Measurements from ENCODE around the gene FIGLA. TPM values are rescaled to one million over a fixed set of nuclear protein-coding genes. Genes with fewer than 3 reads are reported as not detected.

FIGLA gene
- total and polyA plus RNA-seq, 2 experiments from 2014 or later: not detected

- H3K4me1 ChIP-seq (ENCODE audit: insufficient read depth): no peaks in the 10 kb centered on the region
- no peak overlapping the region for H3K27ac ChIP-seq
- no peak for DNase-seq
- no peaks in the 10 kb centered on the region for H3K36me3 ChIP-seq (ENCODE audit: low read depth)
- peaks cover 30% of the 10 kb centered on the region; the same call in 1 of the 2 replicates for H3K27me3 ChIP-seq (replicated peaks; ENCODE audit: insufficient read depth)
- H3F3A ChIP-seq (ENCODE audit: insufficient read depth): no peaks in the 10 kb centered on the region
- no peaks in the 10 kb centered on the region for H3K79me2 ChIP-seq (ENCODE audit: insufficient read depth)
- no peak overlapping the region for H3K4me3 ChIP-seq
- H2AFZ ChIP-seq: no peak overlapping the region
- H3K9me2 ChIP-seq (ENCODE audit: insufficient read depth): no peaks in the 10 kb centered on the region
- no peak overlapping the region for H3K4me2 ChIP-seq (ENCODE audit: unreplicated experiment)
- H3K9ac ChIP-seq: no peak overlapping the region
- in situ Hi-C loops (cut with MboI): no loop called here
- no peaks in the 10 kb centered on the region for H3K9me3 ChIP-seq (ENCODE audit: low read depth)
- no peaks in the 10 kb centered on the region for H4K20me1 ChIP-seq (ENCODE audit: insufficient read depth)
- 54 to 67% methylated on average over 2 of the region's 2 CpGs for WGBS, 2 experiments (ENCODE audit: low coverage in 1 of 2, low lambda C conversion rate in 2 of 2, missing lambda C conversion rate in 2 of 2)
- no peak for TF ChIP-seq EZH2 (IDR thresholded peaks at IDR 0.05; ENCODE audit: insufficient read depth, poor library complexity, severe bottlenecking)
- TF ChIP-seq EZH2phosphoT487 (IDR thresholded peaks at IDR 0.05; ENCODE audit: insufficient read depth, low read depth): no peak
Measured at GRCh38 chr2:70735071-70735470, 55.4 kb downstream of the FIGLA start.

- H3K27ac ChIP-seq: no peak overlapping the region
- no peaks in the 10 kb centered on the region for H4K20me1 ChIP-seq (ENCODE audit: insufficient read depth)
- no peaks in the 10 kb centered on the region for H3K9me2 ChIP-seq (ENCODE audit: insufficient read depth)
- no peaks in the 10 kb centered on the region for H3K79me2 ChIP-seq (ENCODE audit: insufficient read depth)
- H3K9ac ChIP-seq: no peak overlapping the region
- H3K4me2 ChIP-seq (ENCODE audit: unreplicated experiment): no peak overlapping the region
- no peak for DNase-seq
- WGBS, 2 experiments (ENCODE audit: low coverage in 1 of 2, low lambda C conversion rate in 2 of 2, missing lambda C conversion rate in 2 of 2): 62 to 66% methylated on average over 7 of the region's 7 CpGs
- in situ Hi-C loops (cut with MboI): no loop called here
- TF ChIP-seq EZH2phosphoT487 (IDR thresholded peaks at IDR 0.05; ENCODE audit: insufficient read depth, low read depth) (no peak), EZH2 (IDR thresholded peaks at IDR 0.05; ENCODE audit: insufficient read depth, poor library complexity, severe bottlenecking) (no peak)
- H2AFZ ChIP-seq: no peak overlapping the region
- H3K9me3 ChIP-seq (ENCODE audit: low read depth): no peaks in the 10 kb centered on the region
- H3K27me3 ChIP-seq (replicated peaks; ENCODE audit: insufficient read depth): peaks cover 30% of the 10 kb centered on the region; the same call in 1 of the 2 replicates
- no peak overlapping the region for H3K4me3 ChIP-seq
- H3K36me3 ChIP-seq (ENCODE audit: low read depth): no peaks in the 10 kb centered on the region
- no peaks in the 10 kb centered on the region for H3F3A ChIP-seq (ENCODE audit: insufficient read depth)
- no peaks in the 10 kb centered on the region for H3K4me1 ChIP-seq (ENCODE audit: insufficient read depth)
Measured at GRCh38 chr2:70733646-70734180, 56.7 kb downstream of the FIGLA start.

GRCh38 chr2:70732766-70733645 is 57.4 kb downstream of the FIGLA start:
- Histone ChIP-seq H4K20me1 (ENCODE audit: insufficient read depth) (no peaks in the 10 kb centered on the region), H3K9me2 (ENCODE audit: insufficient read depth) (no peaks in the 10 kb centered on the region), H3K27ac (no peak overlapping the region), H3K4me2 (ENCODE audit: unreplicated experiment) (no peak overlapping the region), H3K27me3 (replicated peaks; ENCODE audit: insufficient read depth) (peaks cover 30% of the 10 kb centered on the region; the same call in 1 of the 2 replicates), H3K36me3 (ENCODE audit: low read depth) (no peaks in the 10 kb centered on the region), H2AFZ (no peak overlapping the region), H3K9me3 (ENCODE audit: low read depth) (no peaks in the 10 kb centered on the region), H3F3A (ENCODE audit: insufficient read depth) (no peaks in the 10 kb centered on the region), H3K4me3 (no peak overlapping the region), H3K4me1 (ENCODE audit: insufficient read depth) (no peaks in the 10 kb centered on the region), H3K9ac (no peak overlapping the region), H3K79me2 (ENCODE audit: insufficient read depth) (no peaks in the 10 kb centered on the region)
- no peak for TF ChIP-seq EZH2phosphoT487 (IDR thresholded peaks at IDR 0.05; ENCODE audit: insufficient read depth, low read depth)
- TF ChIP-seq EZH2 (IDR thresholded peaks at IDR 0.05; ENCODE audit: insufficient read depth, poor library complexity, severe bottlenecking): no peak
- 57 to 61% methylated on average over 6 of the region's 6 CpGs for WGBS, 2 experiments (ENCODE audit: low coverage in 1 of 2, low lambda C conversion rate in 2 of 2, missing lambda C conversion rate in 2 of 2)
- no peak for DNase-seq
- in situ Hi-C loops (cut with MboI): no loop called here

- no peaks in the 10 kb centered on the region for H3K4me1 ChIP-seq (ENCODE audit: insufficient read depth)
- peaks cover 25% of the 10 kb centered on the region; the same call in 1 of the 2 replicates for H3K27me3 ChIP-seq (replicated peaks; ENCODE audit: insufficient read depth)
- no peaks in the 10 kb centered on the region for H3K79me2 ChIP-seq (ENCODE audit: insufficient read depth)
- H3K9me3 ChIP-seq (ENCODE audit: low read depth): no peaks in the 10 kb centered on the region
- in situ Hi-C loops (cut with MboI): no loop called here
- H4K20me1 ChIP-seq (ENCODE audit: insufficient read depth): no peaks in the 10 kb centered on the region
- no peak overlapping the region for H3K9ac ChIP-seq
- peaks cover 7% of the 10 kb centered on the region; the same call in 1 of the 2 replicates for H3F3A ChIP-seq (ENCODE audit: insufficient read depth)
- TF ChIP-seq EZH2phosphoT487 (IDR thresholded peaks at IDR 0.05; ENCODE audit: insufficient read depth, low read depth) (no peak), EZH2 (IDR thresholded peaks at IDR 0.05; ENCODE audit: insufficient read depth, poor library complexity, severe bottlenecking) (no peak)
- H3K4me3 ChIP-seq: no peak overlapping the region
- H2AFZ ChIP-seq: no peak overlapping the region
- H3K9me2 ChIP-seq (ENCODE audit: insufficient read depth): no peaks in the 10 kb centered on the region
- 64 to 67% methylated on average over 2 of the region's 2 CpGs for WGBS, 2 experiments (ENCODE audit: low coverage in 1 of 2, low lambda C conversion rate in 2 of 2, missing lambda C conversion rate in 2 of 2)
- DNase-seq: no peak
- no peak overlapping the region for H3K4me2 ChIP-seq (ENCODE audit: unreplicated experiment)
- H3K36me3 ChIP-seq (ENCODE audit: low read depth): no peaks in the 10 kb centered on the region
- no peak overlapping the region for H3K27ac ChIP-seq
Measured at GRCh38 chr2:70730730-70731129, 59.7 kb downstream of the FIGLA start.
